Fibroblast of mammary gland (primary cell): Measurements from ENCODE around the gene ZNF19.

ENCODE experiments used
- DNase-seq: peaks from one replicate; pipeline ENCODE4 v3.0.0-alpha.2; 2010; ENCODE audit warnings: low read depth
- H3K4me3 ChIP-seq: 2 replicates; pipeline ENCODE4 v1.5.1; 2011; ENCODE audit warnings: low read depth, mild to moderate bottlenecking, low read length, moderate library complexity; ENCODE audit not compliant: control insufficient read depth
- CTCF ChIP-seq: conservative IDR thresholded peaks from 2 replicates; pipeline ENCODE4 v1.5.1; 2011; ENCODE audit warnings: low read depth, low read length, inconsistent platforms; ENCODE audit not compliant: control insufficient read depth, insufficient read depth

Gene ZNF19

GRCh38 chr16:71426069-71426879 is 62.9 kb downstream of the ZNF19 start:
- TF ChIP-seq CTCF = no peak
- peak overlapping the region; percentile 59 for H3K4me3 ChIP-seq
- DNase-seq = peak; percentile 95

GRCh38 chr16:71425746-71426068 is 63.4 kb downstream of the ZNF19 start:
- TF ChIP-seq CTCF = no peak
- DNase-seq = no peak
- H3K4me3 ChIP-seq = peak overlapping the region; percentile 59

GRCh38 chr16:71424626-71425025 is 64.5 kb downstream of the ZNF19 start:
- no peak for DNase-seq
- no peak overlapping the region for H3K4me3 ChIP-seq
- TF ChIP-seq CTCF = no peak

GRCh38 chr16:71423865-71424264 is 65.3 kb downstream of the ZNF19 start:
- H3K4me3 ChIP-seq = no peak overlapping the region
- DNase-seq = no peak
- TF ChIP-seq CTCF = no peak
